Esophagus squamous epithelium (tissue), 5 donors: Measurements from ENCODE around the gene BCL2L1. TPM values are rescaled to one million over a fixed set of nuclear protein-coding genes. Genes with fewer than 3 reads are reported as not detected.
"Not testable (repeated sequence)": the region's sequence is repeated elsewhere in the genome, so short reads cannot be mapped to it uniquely, and the experiment has no call there.

Experiments
- DNase-seq: peaks from one replicate; lab custom pipeline; 2025; lab: John Stamatoyannopoulos, UW
- H3K27ac ChIP-seq, 4 donors: fragments of 200-600 bp; sonication (generic); one replicate each; pipeline ENCODE4 v1.5.1; 2016 to 2019; ENCODE audit warnings: mild to moderate bottlenecking in 1 of 4
- H3K27me3 ChIP-seq, 4 donors: fragments of 200-600 bp; sonication (generic); 1 replicate in 3 of 4; 2 replicates in 1 of 4; pipeline versions ENCODE4 v1.5.1 to v1.6.0; 2017 to 2021; ENCODE audit warnings: antibody characterized with exemption in 1 of 4
- H3K36me3 ChIP-seq, 3 donors: fragments of 200-600 bp; sonication (generic); one replicate each; pipeline ENCODE4 v1.5.1; 2016 to 2019
- H3K4me1 ChIP-seq, 3 donors: fragments of 200-600 bp; sonication (generic); one replicate each; pipeline ENCODE4 v1.5.1; 2017 to 2019
- H3K4me3 ChIP-seq, 4 donors: fragments of 200-600 bp; sonication (generic); 1 replicate in 3 of 4; 2 replicates in 1 of 4; pipeline ENCODE4 v1.5.1; 2016 to 2019; ENCODE audit warnings: mild to moderate bottlenecking in 2 of 4, moderate library complexity in 1 of 4
- H3K9me3 ChIP-seq, 3 donors: fragments of 200-600 bp; sonication (generic); one replicate each; pipeline ENCODE4 v1.5.1; 2016 to 2019
- POLR2A ChIP-seq, 4 donors: fragments of 450-650 bp; IDR thresholded peaks; one replicate each; pipeline ENCODE4 v1.6.1; 2017; ENCODE audit warnings: antibody characterized with exemption in 4 of 4, mild to moderate bottlenecking in 4 of 4, moderate library complexity in 3 of 4
- WGBS, 2 donors: methylation state at CpG; one replicate each; pipeline ENCODE4 v1.1.5; 2018; 5-methylcytosine and 5-hydroxymethylcytosine counted together
- intact Hi-C: fragments of 100-400 bp; cut with DNase I; formaldehyde crosslinking; loops from one replicate; pipeline ENCODE4 v1.15.0; 2022
- total RNA-seq, 4 donors: library from RNA; depleted of rRNA; stranded (reverse); fragments of >200 nt; gene quantifications; one replicate each; pipeline ENCODE4 v1.1.0, GENCODE V29; 2016
- TF ChIP-seq, protein P1 (sequence below), 6 experiments: fragments of 450-650 bp in 4 of 6; fragments of 200-600 bp in 2 of 6; sonication (generic) in 2 of 6; IDR thresholded peaks; one replicate each; pipeline ENCODE4 v1.5.1; 2016 to 2019; ENCODE audit warnings: antibody characterized with exemption in 6 of 6, mild to moderate bottlenecking in 4 of 6, moderate library complexity in 4 of 6
- donor health status: DM: yes; HTN: yes; CAD: no.

The BCL2L1 gene
- total RNA-seq, 4 donors from 2014 or later: 65.4 to 105 (median 90.1) TPM

DNA sequence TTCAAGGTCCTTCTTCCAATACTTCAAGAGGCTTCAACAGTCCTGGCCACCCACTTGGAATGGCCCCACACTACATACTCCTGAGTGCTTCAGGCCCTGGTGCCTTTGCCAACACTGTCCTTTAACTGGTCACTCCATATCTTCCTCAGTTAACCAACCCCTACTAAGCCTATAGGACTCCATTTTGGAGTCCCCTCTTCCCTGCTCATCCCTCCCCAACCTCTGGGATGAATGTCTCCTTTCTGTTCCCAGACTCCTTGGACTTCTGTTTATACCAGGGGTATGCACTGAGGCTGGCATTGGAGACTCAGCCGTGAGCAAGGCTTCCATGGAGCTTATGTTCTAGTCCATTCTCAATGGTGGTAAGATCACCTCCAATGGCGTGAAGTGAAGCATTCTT is 51.3 kb downstream of the BCL2L1 start:
- H3K4me1 ChIP-seq: peaks cover 32 to 98% (median 88%) of the 10 kb centered on the region in 3 donors
- no peak for TF ChIP-seq POLR2A (IDR thresholded peaks at IDR 0.05)
- TF ChIP-seq, protein P1, sequence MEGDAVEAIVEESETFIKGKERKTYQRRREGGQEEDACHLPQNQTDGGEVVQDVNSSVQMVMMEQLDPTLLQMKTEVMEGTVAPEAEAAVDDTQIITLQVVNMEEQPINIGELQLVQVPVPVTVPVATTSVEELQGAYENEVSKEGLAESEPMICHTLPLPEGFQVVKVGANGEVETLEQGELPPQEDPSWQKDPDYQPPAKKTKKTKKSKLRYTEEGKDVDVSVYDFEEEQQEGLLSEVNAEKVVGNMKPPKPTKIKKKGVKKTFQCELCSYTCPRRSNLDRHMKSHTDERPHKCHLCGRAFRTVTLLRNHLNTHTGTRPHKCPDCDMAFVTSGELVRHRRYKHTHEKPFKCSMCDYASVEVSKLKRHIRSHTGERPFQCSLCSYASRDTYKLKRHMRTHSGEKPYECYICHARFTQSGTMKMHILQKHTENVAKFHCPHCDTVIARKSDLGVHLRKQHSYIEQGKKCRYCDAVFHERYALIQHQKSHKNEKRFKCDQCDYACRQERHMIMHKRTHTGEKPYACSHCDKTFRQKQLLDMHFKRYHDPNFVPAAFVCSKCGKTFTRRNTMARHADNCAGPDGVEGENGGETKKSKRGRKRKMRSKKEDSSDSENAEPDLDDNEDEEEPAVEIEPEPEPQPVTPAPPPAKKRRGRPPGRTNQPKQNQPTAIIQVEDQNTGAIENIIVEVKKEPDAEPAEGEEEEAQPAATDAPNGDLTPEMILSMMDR (IDR thresholded peaks at IDR 0.05): no peak
- 94% methylated on average over 2 of the region's 2 CpGs for WGBS, 2 donors
- no peak overlapping the region for H3K4me3 ChIP-seq
- peak overlapping the region; percentile 52 to 86 (median 84) for H3K27ac ChIP-seq
- H3K9me3 ChIP-seq: no peaks in the 10 kb centered on the region
- no peaks in the 10 kb centered on the region for H3K27me3 ChIP-seq
- peaks cover 0 to 44% (median 0%) of the 10 kb centered on the region in 3 donors for H3K36me3 ChIP-seq
- intact Hi-C loops: no loop called here
- DNase-seq: no peak

DNA sequence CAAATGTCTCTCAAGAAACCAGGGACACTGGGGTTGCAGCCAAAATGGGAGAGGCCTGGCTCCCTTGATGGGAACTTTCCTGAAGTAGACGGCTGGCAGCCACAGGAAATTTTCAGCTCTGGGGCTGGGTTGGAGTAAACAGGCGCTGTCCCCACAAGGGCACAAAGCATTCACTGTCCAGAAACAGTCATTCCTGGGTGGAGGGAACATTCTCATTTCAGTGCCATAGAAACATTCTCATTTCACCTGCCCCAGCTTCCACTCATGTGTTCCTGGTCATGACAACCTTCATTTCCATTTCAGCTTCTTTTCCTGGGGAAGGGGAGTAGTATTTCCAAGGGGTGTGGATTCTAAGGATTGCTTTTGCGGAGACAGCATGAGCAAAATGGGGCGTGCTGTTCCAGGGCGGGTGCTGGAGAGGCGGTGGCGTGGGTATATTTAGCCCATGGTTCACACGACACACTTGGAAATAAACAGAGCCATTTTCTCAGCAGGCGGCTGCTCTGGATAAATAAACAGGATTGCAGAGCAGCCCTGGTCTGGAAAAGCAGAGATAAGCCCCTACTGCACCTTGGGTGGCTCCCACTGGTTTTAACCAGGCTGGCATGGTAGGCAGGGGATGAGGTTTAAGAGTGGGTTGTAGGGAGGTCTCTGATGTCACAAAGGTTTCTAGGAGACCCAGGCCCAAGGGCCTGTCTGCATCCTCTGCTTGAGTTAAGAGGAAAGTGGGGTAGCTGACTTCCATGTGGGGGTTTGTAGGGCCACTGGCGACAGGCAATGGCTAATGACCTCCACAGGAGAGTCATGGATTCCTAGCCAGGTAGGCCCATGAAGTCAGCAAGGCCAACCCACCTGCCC is 52.1 kb downstream of the BCL2L1 start:
- Histone ChIP-seq H3K9me3 (no peaks in the 10 kb centered on the region), H3K27ac (peak overlapping the region; percentile 52 to 86 (median 84)), H3K4me3 (peak overlapping the region in 1 of 4 donors; percentile 28), H3K27me3 (no peaks in the 10 kb centered on the region), H3K36me3 (peaks cover 0 to 47% (median 4%) of the 10 kb centered on the region in 3 donors), H3K4me1 (peaks cover 28 to 98% (median 86%) of the 10 kb centered on the region in 3 donors)
- no peak for DNase-seq
- WGBS, 2 donors: 66 to 83% methylated on average over 7 to 10 of the region's 10 CpGs
- TF ChIP-seq, protein P1 (IDR thresholded peaks at IDR 0.05): no peak
- TF ChIP-seq POLR2A (IDR thresholded peaks at IDR 0.05): no peak
- intact Hi-C loops: no loop called here

DNA sequence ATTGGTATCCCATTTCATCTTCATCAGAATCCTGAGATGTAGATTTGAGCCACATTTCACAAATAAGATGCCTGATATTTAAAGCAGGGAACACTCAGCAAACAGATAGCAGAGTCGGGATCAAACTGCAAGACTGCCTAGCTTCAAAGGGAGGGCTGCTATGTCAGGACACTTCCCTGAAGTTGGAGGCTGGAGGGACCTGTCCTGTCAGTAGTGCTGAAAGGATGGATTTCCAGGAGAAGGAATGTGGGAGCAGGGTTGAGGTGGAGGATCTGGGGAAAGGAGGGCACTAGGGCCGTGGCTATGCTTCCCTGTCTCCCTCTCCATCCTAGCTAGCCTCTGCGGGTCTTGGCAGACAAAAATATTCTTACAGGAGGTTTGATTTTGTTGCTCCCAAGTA is 52.8 kb downstream of the BCL2L1 start:
- no peaks in the 10 kb centered on the region for H3K27me3 ChIP-seq
- intact Hi-C loops: no loop called here
- DNase-seq: no peak
- 48 to 62% methylated on average over 3 of the region's 3 CpGs for WGBS, 2 donors
- TF ChIP-seq, protein P1 (IDR thresholded peaks at IDR 0.05): no peak
- no peak for TF ChIP-seq POLR2A (IDR thresholded peaks at IDR 0.05)
- no peaks in the 10 kb centered on the region for H3K9me3 ChIP-seq
- H3K27ac ChIP-seq: peak overlapping the region; percentile 52 to 86 (median 84)
- H3K4me1 ChIP-seq: peaks cover 28 to 98% (median 86%) of the 10 kb centered on the region in 3 donors
- peaks cover 0 to 54% (median 11%) of the 10 kb centered on the region in 3 donors for H3K36me3 ChIP-seq
- no peak overlapping the region for H3K4me3 ChIP-seq

DNA sequence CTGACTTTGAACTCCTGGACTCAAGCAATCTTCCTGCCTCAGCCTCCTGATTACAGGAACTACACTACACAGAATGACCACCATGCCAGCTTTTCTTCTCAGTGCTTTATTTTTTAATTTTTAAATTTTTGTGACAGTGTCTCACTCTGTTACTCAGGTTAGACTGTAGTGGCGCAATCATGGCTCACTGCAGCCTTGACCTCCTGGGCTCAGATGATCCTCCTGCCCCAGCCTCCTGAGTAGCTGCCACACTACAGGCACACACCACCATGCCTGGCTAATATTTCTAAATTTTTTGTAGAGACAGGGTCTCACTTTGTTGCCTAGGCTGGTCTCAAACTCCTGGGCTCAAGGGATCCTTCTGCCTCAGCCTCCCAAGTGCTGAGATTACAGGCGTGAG is 53.7 kb downstream of the BCL2L1 start:
- H3K4me3 ChIP-seq, H3K9me3 ChIP-seq, H3K27me3 ChIP-seq, DNase-seq, intact Hi-C loops: not testable (repeated sequence)
- peaks cover 0 to 63% (median 13%) of the 10 kb centered on the region in 3 donors for H3K36me3 ChIP-seq
- WGBS, 2 donors: 92 to 93% methylated on average over 2 of the region's 2 CpGs
- H3K4me1 ChIP-seq: peaks cover 37 to 98% (median 85%) of the 10 kb centered on the region in 3 donors
- H3K27ac ChIP-seq: peak overlapping the region; percentile 52 to 86 (median 84)

DNA sequence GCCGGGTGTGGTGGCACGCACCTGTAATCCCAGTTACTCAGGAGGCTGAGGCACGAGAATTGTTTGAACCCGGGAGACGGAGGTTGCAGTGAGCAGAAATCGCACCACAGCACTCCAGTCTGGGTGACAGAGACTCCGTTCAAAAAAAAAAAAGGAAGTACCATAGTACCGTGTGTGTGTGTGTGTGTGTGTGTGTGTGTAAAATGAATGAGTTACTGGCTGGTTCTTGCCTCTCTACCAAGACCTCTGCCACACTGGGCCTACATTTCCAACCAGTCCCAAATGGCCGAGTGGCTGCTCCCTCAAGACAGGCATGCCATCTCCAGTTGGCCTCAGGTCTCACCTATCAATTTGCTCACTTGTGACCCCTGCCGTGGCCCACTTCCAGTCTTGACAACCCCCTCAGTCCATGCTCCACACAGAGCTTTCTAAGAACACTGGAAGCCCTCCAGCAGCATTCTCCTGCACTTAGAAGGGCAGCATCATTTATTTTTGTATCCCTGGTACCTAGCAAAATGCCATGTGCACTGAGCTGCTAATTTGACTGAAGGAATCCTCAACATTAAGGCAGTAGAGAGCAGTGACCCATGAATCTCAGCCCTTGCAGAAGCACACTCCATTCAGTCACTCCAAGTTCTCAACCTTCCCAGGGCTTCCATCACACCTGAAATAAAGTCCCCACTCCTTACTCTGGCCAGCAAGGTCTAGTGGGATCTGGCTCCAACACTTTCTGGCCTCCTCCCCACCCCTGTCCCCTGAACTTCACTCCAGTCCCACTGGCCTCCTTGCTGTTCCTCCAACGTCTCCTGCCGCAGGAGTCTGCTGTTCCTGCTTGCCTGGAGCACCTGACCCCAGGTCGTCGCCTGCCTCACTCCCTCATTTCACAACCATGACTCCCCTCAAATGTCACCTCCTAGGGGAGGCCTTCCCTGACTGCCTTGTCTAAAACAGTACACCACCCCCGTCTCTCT is 55.1 kb downstream of the BCL2L1 start:
- Histone ChIP-seq H3K4me1 (peaks cover 38 to 93% (median 74%) of the 10 kb centered on the region in 3 donors), H3K27me3 (no peaks in the 10 kb centered on the region)

More for the DNA sequence above, 55.1 kb downstream of the BCL2L1 start:
- Histone ChIP-seq H3K36me3 (peaks cover 0 to 68% (median 13%) of the 10 kb centered on the region in 3 donors), H3K9me3 (no peaks in the 10 kb centered on the region), H3K4me3 (no peak overlapping the region), H3K27ac (peak overlapping the region in 3 of 4 donors; percentile 82 to 86 (median 83))
- 73 to 82% methylated on average over 15 of the region's 15 CpGs for WGBS, 2 donors
- no peak for DNase-seq
- intact Hi-C loops: no loop called here
- TF ChIP-seq, protein P1 (IDR thresholded peaks at IDR 0.05): no peak
- TF ChIP-seq POLR2A (IDR thresholded peaks at IDR 0.05): no peak
